Brain microvascular endothelial cell (primary cell): ENCODE results near the gene MEAK7.

Source experiments
- DNase-seq: peaks from one replicate; pipeline ENCODE4 v3.0.0-alpha.2; 2020
- H3K27ac ChIP-seq: fragments of 250-450 bp; sonication (Bioruptor Pico); 2 replicates; pipeline ENCODE4 v1.5.1; 2020; ENCODE audit warnings: mild to moderate bottlenecking, moderate library complexity
- H3K27me3 ChIP-seq: fragments of 250-450 bp; sonication (Bioruptor Pico); replicated peaks from 2 replicates; pipeline ENCODE4 v1.5.1; 2020; ENCODE audit warnings: mild to moderate bottlenecking
- H3K36me3 ChIP-seq: fragments of 250-450 bp; sonication (Bioruptor Pico); replicated peaks from 2 replicates; pipeline ENCODE4 v1.5.1; 2020; ENCODE audit warnings: mild to moderate bottlenecking
- H3K4me3 ChIP-seq: 2 replicates; pipeline ENCODE4 v1.5.1; 2011; ENCODE audit warnings: low read depth, mild to moderate bottlenecking, control low read depth, low read length, moderate library complexity
- CTCF ChIP-seq: IDR thresholded peaks from 2 replicates; pipeline ENCODE4 v1.5.1; 2011; ENCODE audit warnings: low read depth, mild to moderate bottlenecking, moderate library complexity, low read length, control low read depth, inconsistent platforms; ENCODE audit errors: missing control alignments
- in situ Hi-C: cut with HindIII; loops from 2 replicates; pipeline ENCODE4 v1.10.0; 2017; ENCODE audit warnings: low sequenced_read_pairs, low pct_ligation_motif_present

Gene MEAK7

DNA sequence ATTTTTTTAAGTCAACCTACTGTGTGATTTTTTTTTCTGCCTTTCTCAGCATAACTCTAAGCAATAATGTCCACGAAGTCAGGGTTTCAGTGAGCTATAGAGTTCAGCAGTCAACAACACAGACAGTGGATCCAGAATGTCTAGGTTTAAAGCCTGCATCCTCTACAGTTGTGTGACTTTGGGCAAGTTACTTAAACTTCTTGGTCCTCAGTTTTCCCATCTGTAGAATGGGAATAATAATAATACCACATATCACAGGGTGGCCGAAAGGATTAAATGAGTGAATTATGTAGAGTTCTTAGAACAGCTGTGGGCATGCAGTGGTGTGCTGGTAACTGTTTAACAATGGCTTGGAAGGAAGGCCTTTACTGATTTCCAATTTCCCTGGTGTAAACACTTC lies 38.8 kb upstream of the MEAK7 start:
- no peak for DNase-seq
- TF ChIP-seq CTCF, result no peak
- Histone ChIP-seq H3K4me3 (no peak overlapping the region), H3K27ac (no peak overlapping the region), H3K27me3 (no peaks in the 10 kb centered on the region), H3K36me3 (no peaks in the 10 kb centered on the region)
- in situ Hi-C loops, result no loop called here

DNA sequence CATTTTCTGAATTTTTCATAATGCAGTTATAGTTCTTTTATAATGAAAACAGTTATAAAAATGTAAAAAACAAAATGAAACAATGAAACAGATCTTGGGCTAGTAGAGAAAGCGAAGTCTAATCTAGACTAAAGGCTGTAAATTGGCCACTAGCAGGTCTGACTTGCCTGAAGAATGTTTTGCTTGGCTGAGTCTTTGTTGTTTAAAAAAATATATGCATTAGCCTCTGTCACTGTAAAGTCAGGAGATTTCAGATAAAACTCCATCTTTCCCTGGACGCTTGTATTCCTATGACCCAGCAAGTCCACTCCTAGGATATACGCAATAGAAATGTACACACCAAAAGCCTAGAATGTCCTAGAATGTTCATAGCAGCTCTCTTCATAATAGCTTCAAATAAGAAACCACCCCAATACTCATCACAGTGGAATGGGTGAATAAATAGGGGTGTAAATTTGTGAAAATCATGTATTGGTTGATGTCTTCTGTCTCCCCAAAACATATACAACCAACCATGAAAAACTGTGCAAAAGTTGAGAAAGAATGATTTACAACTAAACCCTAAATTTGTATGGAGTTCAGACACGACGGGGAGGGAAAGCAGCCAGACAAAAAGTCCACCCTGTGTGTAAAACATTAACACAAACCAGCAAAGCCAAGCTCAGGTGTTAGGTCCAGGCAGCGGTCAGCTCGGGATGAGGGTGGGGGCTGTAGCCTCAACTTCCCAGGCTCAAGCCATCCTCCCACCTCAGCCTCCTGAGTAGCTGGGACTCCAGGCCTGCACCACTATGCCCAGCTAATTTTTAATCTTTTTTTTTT lies 37.7 kb upstream of the MEAK7 start:
- in situ Hi-C loops, result no loop called here
- H3K4me3 ChIP-seq, result no peak overlapping the region
- TF ChIP-seq CTCF, result no peak
- H3K27me3 ChIP-seq, result no peaks in the 10 kb centered on the region
- H3K36me3 ChIP-seq, result no peaks in the 10 kb centered on the region
- peak; percentile 75 for DNase-seq
- peak overlapping the region; percentile 84 for H3K27ac ChIP-seq

GRCh38 chr16:84540194-84540593 lies 35.7 kb upstream of the MEAK7 start:
- no peak for DNase-seq
- no peak for TF ChIP-seq CTCF
- H3K4me3 ChIP-seq, result no peak overlapping the region
- H3K27me3 ChIP-seq, result no peaks in the 10 kb centered on the region
- H3K36me3 ChIP-seq, result no peaks in the 10 kb centered on the region
- no peak overlapping the region for H3K27ac ChIP-seq
- in situ Hi-C loops, result no loop called here

- TF ChIP-seq CTCF, result no peak
- Histone ChIP-seq H3K27me3 (no peaks in the 10 kb centered on the region), H3K27ac (peak overlapping the region; percentile 3), H3K4me3 (no peak overlapping the region), H3K36me3 (no peaks in the 10 kb centered on the region)
- DNase-seq, result no peak
- in situ Hi-C loops, result no loop called here
These were observed 33.9 kb upstream of the MEAK7 start for GRCh38 chr16:84538222-84538840.

- no peak for DNase-seq
- no peaks in the 10 kb centered on the region for H3K27me3 ChIP-seq
- no peaks in the 10 kb centered on the region for H3K36me3 ChIP-seq
- H3K4me3 ChIP-seq, result no peak overlapping the region
- TF ChIP-seq CTCF, result no peak
- in situ Hi-C loops, result no loop called here
- peak overlapping the region; percentile 3 for H3K27ac ChIP-seq
These were observed 33.2 kb upstream of the MEAK7 start for GRCh38 chr16:84537491-84538151.
